Testis (tissue), 2 donors: Measurements from ENCODE around the gene TRIM50.

Experiments
- POLR2A ChIP-seq: fragments of 450-650 bp; IDR thresholded peaks from one replicate; pipeline ENCODE4 v1.6.1; 2017; ENCODE audit warnings: antibody characterized with exemption, mild to moderate bottlenecking, moderate library complexity
- TF ChIP-seq, protein P1 (sequence below), 3 experiments: fragments of 450-650 bp in 2 of 3; fragments of 200-600 bp in 1 of 3; sonication (generic) in 1 of 3; IDR thresholded peaks; one replicate each; pipeline ENCODE4 v1.5.1; 2016 to 2019; ENCODE audit warnings: antibody characterized with exemption in 3 of 3, mild to moderate bottlenecking in 2 of 3, moderate library complexity in 1 of 3

DNA sequence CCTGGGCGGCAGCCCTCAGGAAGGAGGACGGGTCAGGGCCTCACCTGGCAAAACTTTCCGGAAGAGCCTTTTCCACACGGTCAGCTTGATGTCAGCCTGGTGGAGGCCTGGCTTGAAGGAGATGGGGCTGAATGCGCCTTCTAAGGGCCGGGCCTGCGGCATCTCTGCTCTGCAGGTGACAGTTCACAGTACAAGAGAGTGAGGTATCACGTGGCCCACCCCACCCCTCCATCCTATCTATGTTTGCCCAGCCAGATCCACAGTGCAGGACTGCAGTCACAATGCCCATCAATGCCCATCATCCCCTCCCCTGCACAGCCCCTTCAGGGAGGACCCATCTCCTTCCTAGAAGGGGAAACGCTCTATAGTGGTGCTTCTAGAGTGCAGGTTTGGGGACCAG is 11.4 kb downstream of the TRIM50 start:
- TF ChIP-seq, protein P1, sequence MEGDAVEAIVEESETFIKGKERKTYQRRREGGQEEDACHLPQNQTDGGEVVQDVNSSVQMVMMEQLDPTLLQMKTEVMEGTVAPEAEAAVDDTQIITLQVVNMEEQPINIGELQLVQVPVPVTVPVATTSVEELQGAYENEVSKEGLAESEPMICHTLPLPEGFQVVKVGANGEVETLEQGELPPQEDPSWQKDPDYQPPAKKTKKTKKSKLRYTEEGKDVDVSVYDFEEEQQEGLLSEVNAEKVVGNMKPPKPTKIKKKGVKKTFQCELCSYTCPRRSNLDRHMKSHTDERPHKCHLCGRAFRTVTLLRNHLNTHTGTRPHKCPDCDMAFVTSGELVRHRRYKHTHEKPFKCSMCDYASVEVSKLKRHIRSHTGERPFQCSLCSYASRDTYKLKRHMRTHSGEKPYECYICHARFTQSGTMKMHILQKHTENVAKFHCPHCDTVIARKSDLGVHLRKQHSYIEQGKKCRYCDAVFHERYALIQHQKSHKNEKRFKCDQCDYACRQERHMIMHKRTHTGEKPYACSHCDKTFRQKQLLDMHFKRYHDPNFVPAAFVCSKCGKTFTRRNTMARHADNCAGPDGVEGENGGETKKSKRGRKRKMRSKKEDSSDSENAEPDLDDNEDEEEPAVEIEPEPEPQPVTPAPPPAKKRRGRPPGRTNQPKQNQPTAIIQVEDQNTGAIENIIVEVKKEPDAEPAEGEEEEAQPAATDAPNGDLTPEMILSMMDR (IDR thresholded peaks at IDR 0.05) = no peak
- TF ChIP-seq POLR2A = no peak
